ENCODE data around the gene DCLK2.

DNA sequence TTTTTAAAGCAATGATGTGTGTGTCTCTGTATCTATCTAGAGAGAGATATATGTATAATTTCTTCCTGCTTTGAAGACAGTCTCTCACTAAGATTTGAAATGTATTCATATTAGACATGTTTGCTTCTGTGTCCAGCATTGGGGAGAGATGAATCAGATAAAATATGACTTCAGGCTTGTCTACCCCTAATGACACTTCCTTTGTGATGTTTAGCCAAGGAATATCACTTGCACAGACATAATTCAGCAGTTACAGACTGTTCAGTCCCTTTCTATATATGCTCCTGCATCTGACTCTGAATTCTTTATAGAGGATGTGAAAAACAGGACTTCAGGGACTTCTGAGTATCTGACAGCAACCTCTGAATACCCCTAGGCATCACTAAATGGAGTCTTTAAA, 158.4 kb downstream of the DCLK2 start:
- no peak for TF ChIP-seq POLR2A (IDR thresholded peaks at IDR 0.05; ENCODE audit: low read depth, low read length)
- no peak for TF ChIP-seq MXI1 (IDR thresholded peaks at IDR 0.05; ENCODE audit: borderline replicate concordance, low read depth, low read length)
- TF ChIP-seq, protein P1, sequence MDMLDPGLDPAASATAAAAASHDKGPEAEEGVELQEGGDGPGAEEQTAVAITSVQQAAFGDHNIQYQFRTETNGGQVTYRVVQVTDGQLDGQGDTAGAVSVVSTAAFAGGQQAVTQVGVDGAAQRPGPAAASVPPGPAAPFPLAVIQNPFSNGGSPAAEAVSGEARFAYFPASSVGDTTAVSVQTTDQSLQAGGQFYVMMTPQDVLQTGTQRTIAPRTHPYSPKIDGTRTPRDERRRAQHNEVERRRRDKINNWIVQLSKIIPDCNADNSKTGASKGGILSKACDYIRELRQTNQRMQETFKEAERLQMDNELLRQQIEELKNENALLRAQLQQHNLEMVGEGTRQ (IDR thresholded peaks at IDR 0.05; ENCODE audit: low read depth, low read length): no peak
- TF ChIP-seq CTCF (conservative IDR thresholded peaks at IDR 0.05; ENCODE audit: low read depth, low read length): no peak
- TF ChIP-seq, protein P2, sequence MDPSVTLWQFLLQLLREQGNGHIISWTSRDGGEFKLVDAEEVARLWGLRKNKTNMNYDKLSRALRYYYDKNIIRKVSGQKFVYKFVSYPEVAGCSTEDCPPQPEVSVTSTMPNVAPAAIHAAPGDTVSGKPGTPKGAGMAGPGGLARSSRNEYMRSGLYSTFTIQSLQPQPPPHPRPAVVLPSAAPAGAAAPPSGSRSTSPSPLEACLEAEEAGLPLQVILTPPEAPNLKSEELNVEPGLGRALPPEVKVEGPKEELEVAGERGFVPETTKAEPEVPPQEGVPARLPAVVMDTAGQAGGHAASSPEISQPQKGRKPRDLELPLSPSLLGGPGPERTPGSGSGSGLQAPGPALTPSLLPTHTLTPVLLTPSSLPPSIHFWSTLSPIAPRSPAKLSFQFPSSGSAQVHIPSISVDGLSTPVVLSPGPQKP (IDR thresholded peaks at IDR 0.05; ENCODE audit: borderline replicate concordance, low read depth, low read length): no peak
- no peak for TF ChIP-seq MAFK (IDR thresholded peaks at IDR 0.05; ENCODE audit: low read depth, low read length)
- no peak for TF ChIP-seq BHLHE40 (IDR thresholded peaks at IDR 0.05; ENCODE audit: low read depth, low read length)
- TF ChIP-seq RFX5 (IDR thresholded peaks at IDR 0.05; ENCODE audit: low read depth, low read length): no peak
- no peak for TF ChIP-seq RCOR1 (IDR thresholded peaks at IDR 0.05; ENCODE audit: insufficient replicate concordance, low read length)
- no peak for TF ChIP-seq MAZ (IDR thresholded peaks at IDR 0.05; ENCODE audit: borderline replicate concordance, low read depth, low read length)
- TF ChIP-seq FOS (IDR thresholded peaks at IDR 0.05; ENCODE audit: low read depth, low read length): no peak
- TF ChIP-seq CEBPB (IDR thresholded peaks at IDR 0.05; ENCODE audit: low read depth, low read length): no peak

Measured in IMR-90 (cell line).